Glutamatergic neuron (in vitro differentiated cells): Measurements from ENCODE around the gene ESR1. TPM values are rescaled to one million over a fixed set of nuclear protein-coding genes. Genes with fewer than 3 reads are reported as not detected.

Experiments
- DNase-seq: peaks from one replicate; pipeline ENCODE4 v3.0.0; 2022
- H3K27ac Mint-ChIP-seq: one replicate; pipeline ENCODE4 v1.8.0; 2020; ENCODE audit warnings: mild to moderate bottlenecking, mixed read lengths, inconsistent platforms; ENCODE audit not compliant: unreplicated experiment
- H3K27me3 Mint-ChIP-seq: one replicate; pipeline ENCODE4 v1.8.0; 2020; ENCODE audit warnings: mild to moderate bottlenecking, moderate library complexity, mixed read lengths, inconsistent platforms; ENCODE audit not compliant: unreplicated experiment
- H3K36me3 Mint-ChIP-seq: one replicate; pipeline ENCODE4 v1.8.0; 2020; ENCODE audit warnings: mild to moderate bottlenecking, mixed read lengths, inconsistent platforms; ENCODE audit not compliant: unreplicated experiment
- H3K4me1 Mint-ChIP-seq: one replicate; pipeline ENCODE4 v1.8.0; 2020; ENCODE audit warnings: mild to moderate bottlenecking, low read depth, mixed read lengths, inconsistent platforms; ENCODE audit not compliant: unreplicated experiment
- H3K4me3 Mint-ChIP-seq: one replicate; pipeline ENCODE4 v1.8.0; 2020; ENCODE audit warnings: mild to moderate bottlenecking, mixed read lengths, inconsistent platforms; ENCODE audit not compliant: unreplicated experiment
- H3K9me3 Mint-ChIP-seq: one replicate; pipeline ENCODE4 v1.8.0; 2020; ENCODE audit warnings: mild to moderate bottlenecking, moderate library complexity, mixed read lengths, inconsistent platforms; ENCODE audit not compliant: unreplicated experiment
- CTCF ChIP-seq: fragments of 200-600 bp; sonication (generic); IDR thresholded peaks from one replicate; pipeline ENCODE4 v1.5.0; 2021; ENCODE audit not compliant: partially characterized antibody, unreplicated experiment
- total RNA-seq: library from RNA; stranded (reverse); fragmentation: NEBNext Ultra II Directional; extraction: Animal tissue kit (Norgen Biotek cat#: 25700); gene quantifications from one replicate; pipeline ENCODE4 v1.2.1, GENCODE V29; 2021; ENCODE audit not compliant: unreplicated experiment

Gene ESR1
- total RNA-seq, 1 donor from 2014 or later: not detected

GRCh38 chr6:152123076-152123475, 315.6 kb downstream of the ESR1 start:
- DNase-seq: no peak

DNA sequence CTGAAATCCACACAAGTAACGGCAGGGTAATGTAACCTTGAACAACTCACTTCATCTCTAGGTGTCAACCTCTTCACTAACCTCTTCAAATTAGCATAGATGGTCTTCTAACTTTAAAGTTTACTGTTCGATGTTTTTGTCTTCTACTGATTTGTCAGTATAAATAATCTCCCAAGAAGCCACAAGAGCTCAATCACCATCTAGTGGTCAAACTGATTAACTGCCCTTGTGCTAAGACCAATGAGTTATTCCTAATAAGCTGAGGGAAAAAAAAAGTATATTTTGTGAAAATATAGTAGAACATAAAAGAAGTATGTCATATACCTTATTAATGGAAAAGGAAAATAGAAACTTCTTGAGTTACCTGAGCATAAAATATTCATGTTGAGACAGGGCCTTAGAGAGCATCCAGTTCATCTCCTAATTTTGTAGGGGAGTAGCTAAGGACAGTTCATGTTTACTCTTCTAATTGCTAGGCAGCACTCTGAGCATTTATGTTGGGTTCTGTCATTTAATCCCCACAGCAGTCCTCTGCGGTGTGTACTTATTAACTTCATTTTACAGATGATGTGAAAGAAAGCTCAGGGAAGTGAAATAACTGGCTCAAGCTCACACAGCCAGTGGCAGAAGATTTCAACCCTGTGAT, 317.1 kb downstream of the ESR1 start:
- no peak for DNase-seq
- Mint-ChIP-seq H3K27ac (no peak overlapping the region), H3K9me3 (no peaks in the 10 kb centered on the region), H3K4me3 (no peak overlapping the region), H3K27me3 (no peaks in the 10 kb centered on the region), H3K4me1 (no peaks in the 10 kb centered on the region), H3K36me3 (no peaks in the 10 kb centered on the region)
- peak; percentile 79 for TF ChIP-seq CTCF

More at GRCh38 chr6:152123076-152123475, 315.6 kb downstream of the ESR1 start:
- H3K4me1 Mint-ChIP-seq: no peaks in the 10 kb centered on the region
- H3K27me3 Mint-ChIP-seq: no peaks in the 10 kb centered on the region
- no peak overlapping the region for H3K4me3 Mint-ChIP-seq
- no peaks in the 10 kb centered on the region for H3K36me3 Mint-ChIP-seq
- no peaks in the 10 kb centered on the region for H3K9me3 Mint-ChIP-seq
- no peak for TF ChIP-seq CTCF
- no peak overlapping the region for H3K27ac Mint-ChIP-seq

GRCh38 chr6:152127432-152128165, 320.1 kb downstream of the ESR1 start:
- Mint-ChIP-seq H3K27ac (no peak overlapping the region), H3K27me3 (no peaks in the 10 kb centered on the region), H3K4me3 (no peak overlapping the region), H3K9me3 (no peaks in the 10 kb centered on the region), H3K36me3 (no peaks in the 10 kb centered on the region), H3K4me1 (no peaks in the 10 kb centered on the region)
- no peak for TF ChIP-seq CTCF
- DNase-seq: no peak

DNA sequence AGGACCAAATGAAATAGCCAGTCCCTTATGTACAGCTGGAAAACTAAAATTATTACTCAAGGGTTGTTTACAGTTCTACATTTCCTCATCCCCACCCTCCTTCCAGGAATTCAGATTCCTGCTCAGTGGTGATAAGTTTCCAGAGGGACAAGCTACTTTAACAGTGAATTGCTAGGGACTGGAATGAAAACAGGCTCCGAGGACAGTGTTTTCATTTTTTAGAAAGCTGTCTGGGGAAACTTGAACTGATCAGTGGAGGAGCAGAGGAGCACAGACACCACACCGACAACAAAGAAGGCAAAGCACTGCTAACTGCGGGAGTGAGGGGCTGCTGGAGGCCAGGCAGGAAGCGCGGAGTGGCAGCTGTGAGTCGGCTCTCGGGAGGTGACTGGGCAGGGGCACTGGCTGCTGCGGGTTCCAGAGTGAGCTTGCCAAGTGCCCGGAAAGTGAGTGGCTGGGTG, 322.2 kb downstream of the ESR1 start:
- no peaks in the 10 kb centered on the region for H3K36me3 Mint-ChIP-seq
- TF ChIP-seq CTCF: no peak
- no peaks in the 10 kb centered on the region for H3K27me3 Mint-ChIP-seq
- DNase-seq: no peak
- no peak overlapping the region for H3K27ac Mint-ChIP-seq
- H3K9me3 Mint-ChIP-seq: no peaks in the 10 kb centered on the region
- no peak overlapping the region for H3K4me3 Mint-ChIP-seq
- H3K4me1 Mint-ChIP-seq: no peaks in the 10 kb centered on the region

- TF ChIP-seq CTCF: no peak
- Mint-ChIP-seq H3K27me3 (no peaks in the 10 kb centered on the region), H3K36me3 (no peaks in the 10 kb centered on the region), H3K4me3 (no peak overlapping the region), H3K4me1 (no peaks in the 10 kb centered on the region), H3K9me3 (no peaks in the 10 kb centered on the region), H3K27ac (no peak overlapping the region)
- no peak for DNase-seq
Observed at GRCh38 chr6:152130441-152130840, 323.0 kb downstream of the ESR1 start.
